NCI-H345 treated with DMSO at 0.1 percent for 48 hours (cell line): ENCODE measurements around the gene ANKRD6.
"Not testable (repeated sequence)": the region's sequence is repeated elsewhere in the genome, so short reads cannot be mapped to it uniquely, and the experiment has no call there.

Source experiments
- DNase-seq: peaks from one replicate; lab custom pipeline; 2025; ENCODE audit not compliant: unreplicated experiment; lab: John Stamatoyannopoulos, UW

ANKRD6 gene

DNA sequence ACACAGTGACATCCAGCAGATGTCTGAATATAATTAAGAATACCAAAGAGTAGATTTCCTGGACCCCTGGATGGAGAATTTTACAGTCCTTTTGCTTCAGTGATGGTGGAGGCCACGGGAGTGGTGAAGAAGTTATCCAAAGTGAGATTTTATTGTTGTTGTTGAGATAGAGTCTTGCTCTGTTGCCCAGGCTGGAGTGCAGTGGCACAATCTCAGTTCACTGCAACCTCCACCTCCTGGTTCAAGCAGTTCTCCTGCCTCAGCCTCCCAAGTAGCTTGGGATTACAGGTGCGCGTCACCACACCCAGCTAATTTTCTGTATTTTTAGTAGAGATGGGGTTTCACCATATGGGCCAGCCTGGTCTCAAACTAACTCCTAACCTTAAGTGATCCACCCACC is 208.6 kb downstream of the ANKRD6 start:
- DNase-seq: not testable (repeated sequence)

DNA sequence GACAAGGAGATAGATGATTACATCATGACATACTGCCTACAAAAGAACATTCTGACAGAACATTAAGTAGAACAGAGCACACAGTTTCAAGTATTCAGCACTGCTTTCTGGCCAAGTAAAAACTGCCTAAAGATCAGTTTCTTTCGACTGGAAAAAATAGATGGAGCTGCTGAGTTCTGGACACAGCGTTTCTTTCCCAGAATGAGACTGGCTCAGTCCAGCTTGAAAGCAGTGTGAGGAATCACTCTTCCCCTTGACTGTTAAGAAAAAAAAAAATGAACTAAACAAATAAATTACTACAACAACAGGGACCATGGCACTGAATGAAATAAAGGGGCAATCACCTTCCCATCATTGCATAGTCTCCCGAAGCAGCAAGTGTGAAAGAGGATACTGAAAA is 210.0 kb downstream of the ANKRD6 start:
- DNase-seq: no peak

DNA sequence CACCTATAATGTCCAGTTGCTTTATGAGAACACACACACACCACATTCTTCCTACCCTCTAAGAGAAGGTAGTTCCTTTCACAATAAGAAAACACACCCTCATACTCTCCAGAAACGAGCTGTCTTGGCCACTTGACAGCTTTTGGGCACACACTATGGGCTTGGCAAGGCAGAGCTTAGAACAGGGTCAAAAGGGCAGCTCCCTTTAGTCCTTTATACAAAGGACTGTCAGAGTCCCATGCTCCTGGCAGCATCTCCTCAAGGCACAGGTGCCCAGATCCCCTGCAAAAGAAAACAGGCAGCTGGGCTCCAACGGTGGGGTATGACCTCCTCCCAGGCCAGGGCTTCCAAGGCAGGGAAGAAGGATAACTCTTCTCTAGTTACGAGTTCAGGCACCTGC is 210.5 kb downstream of the ANKRD6 start:
- DNase-seq: no peak

DNA sequence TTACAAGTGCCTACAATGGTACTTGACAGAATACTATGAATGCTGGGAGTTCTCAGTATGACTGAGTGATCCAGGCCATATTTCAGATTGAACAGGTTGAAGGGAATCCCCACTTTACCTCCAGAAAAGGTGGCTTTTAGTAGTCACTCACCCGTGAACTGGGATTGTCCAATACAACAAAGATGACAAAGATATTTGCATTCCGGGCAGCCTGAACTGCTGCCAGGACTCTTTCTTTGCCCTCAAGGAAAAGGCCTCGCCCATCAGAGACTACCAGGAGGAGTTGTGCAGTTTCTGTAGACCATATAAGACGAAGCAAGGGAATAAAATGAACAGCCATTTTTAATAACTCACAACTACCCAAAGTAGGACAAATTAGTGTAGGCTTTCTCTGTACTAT is 211.9 kb downstream of the ANKRD6 start:
- no peak for DNase-seq

DNA sequence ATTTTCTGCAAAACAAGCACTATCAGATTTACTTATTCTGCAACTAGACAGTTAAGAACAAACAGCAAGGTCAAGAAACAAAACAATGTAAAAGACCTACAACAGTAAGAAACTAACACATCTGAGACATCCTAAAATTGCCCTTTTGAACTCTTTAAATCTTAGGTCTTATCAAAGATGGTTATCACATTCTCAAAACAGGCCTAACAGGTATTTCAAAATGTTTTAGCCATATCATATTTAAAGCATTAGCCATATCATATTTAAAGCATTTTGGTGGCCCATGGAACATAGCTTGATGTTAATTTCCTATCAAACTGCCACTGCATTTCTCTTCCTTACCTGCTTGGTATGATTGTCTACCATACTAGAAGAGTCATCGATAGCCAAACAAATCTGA is 216.7 kb downstream of the ANKRD6 start:
- no peak for DNase-seq

DNA sequence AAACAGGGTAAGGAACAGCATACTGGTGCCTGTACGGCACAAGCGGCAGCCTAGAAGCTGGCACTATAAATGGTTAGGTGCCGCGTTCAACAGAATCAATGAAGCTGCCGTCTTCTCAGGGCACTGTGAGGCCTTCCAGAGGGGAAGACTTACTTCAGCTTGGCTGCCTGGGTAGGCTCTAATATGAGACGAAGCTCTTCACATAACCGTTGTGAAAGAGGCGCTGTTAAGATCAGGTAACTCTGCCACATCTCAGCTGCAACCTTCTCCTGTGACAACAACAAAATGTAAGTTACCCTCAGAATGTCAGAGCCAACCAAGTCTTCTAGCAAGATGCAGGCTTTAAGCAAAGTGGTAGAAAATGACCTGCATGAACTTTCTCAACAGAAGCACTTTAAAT is 217.6 kb downstream of the ANKRD6 start:
- no peak for DNase-seq

DNA sequence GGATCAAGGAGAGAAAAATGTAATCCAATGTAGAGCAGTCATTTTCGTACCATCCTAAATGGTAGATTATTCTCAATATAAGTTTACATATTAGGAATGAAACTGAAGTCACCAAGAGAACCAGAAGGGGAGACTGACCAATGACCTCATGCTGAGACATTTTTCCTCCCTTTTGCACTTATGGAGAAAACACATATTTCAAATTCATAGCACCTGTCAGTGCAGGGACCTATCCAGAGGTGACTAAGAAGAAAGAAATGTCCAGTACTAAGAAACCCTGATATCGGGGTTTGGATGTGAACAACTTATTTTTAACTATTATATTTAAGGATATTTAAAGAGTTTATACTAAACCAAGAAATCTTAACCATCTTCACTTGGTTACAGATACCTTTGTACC is 222.2 kb downstream of the ANKRD6 start:
- DNase-seq: no peak

DNA sequence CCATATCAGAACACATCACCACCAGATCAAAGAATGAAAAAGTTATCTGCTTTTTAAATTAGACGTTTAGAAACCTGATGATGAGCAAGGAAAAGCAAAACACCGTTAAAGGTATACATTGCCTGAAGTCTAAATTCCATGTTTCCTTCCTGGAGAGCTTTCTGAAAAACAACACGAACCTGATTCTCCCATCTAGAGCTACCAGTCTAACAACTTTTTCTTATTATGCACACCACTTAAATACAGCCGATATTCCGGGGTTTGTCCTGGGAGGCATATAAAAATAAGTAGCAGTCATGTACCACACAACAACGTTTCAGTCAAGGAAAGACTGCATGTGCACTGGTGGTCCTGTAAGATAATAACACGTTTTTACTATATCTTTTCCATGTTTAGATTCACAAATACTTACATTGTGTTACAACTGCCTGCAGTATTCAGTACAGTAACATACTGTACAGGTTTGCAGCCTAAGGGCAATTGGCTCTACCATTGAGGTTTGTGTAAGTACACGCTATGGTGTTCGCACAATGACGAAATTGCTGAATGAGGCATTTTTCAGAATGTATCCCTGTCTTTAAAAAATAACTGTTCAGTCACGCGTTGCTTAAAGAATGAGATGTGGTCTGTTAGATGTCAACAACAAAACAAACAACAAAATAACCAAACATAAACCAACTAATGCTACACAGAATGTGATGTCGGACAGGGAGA is 224.7 kb downstream of the ANKRD6 start:
- DNase-seq: no peak

DNA sequence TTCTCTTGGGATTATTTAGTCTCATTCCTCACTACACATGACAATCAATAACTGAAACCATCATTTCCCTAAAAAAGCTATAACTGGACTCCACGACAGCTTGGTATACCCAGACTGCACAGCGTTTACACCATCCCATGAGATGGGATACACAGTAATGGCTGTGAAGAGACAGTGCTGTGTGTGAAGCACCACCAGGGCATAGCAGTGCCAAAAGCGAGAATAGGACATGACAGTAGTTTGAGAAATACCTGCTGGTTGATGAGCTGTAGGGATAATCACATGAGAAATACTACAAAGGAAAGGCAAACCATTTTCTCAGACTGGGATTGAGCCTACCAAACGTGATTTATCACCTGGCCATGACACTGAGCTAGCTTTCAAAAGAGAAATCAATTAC is 228.0 kb downstream of the ANKRD6 start:
- DNase-seq: no peak

DNA sequence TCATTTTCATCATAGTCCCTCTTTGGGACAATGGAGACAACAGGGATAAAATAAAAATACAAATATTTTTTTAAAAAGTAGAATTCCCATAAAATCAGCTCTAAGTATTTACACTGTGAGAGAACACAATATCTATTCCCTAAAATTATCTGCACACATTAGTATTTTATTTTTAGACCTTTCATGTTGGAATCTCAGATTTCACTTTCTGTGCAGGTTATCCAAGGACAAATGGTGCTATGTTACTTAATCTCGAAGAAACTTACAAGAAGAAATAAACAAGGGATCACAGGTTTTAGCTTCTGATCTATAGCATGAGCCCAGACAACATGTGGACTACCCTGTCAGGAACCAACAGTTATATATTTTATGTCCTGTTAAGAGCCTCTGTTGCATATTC is 228.6 kb downstream of the ANKRD6 start:
- DNase-seq: no peak

DNA sequence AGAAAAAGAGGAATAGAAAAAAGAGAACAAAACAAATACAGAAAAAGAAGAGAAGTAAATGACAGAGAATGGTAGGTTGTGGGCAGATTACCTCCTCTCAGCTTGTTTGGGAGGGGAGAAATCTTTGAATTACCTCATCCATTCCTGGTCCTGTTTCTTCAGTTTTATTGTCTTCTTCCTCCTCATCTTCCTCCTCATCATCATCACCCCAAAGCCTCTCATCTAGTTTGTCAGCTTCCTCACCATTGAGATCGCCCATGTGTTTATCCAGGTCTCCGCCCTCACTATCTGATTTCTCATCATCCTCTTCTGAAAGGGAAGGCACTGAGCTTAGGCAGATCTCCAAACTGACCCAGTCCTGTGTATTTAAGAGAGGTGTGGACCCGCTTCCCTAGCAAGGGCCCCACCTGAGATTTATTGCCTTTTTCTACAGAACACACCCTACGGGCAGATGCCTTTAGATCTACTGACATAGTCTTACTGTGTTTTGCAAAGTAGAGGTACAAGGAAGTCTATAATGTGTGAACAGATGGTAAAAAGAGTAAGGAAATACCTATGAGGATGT is 229.8 kb downstream of the ANKRD6 start:
- DNase-seq: no peak

DNA sequence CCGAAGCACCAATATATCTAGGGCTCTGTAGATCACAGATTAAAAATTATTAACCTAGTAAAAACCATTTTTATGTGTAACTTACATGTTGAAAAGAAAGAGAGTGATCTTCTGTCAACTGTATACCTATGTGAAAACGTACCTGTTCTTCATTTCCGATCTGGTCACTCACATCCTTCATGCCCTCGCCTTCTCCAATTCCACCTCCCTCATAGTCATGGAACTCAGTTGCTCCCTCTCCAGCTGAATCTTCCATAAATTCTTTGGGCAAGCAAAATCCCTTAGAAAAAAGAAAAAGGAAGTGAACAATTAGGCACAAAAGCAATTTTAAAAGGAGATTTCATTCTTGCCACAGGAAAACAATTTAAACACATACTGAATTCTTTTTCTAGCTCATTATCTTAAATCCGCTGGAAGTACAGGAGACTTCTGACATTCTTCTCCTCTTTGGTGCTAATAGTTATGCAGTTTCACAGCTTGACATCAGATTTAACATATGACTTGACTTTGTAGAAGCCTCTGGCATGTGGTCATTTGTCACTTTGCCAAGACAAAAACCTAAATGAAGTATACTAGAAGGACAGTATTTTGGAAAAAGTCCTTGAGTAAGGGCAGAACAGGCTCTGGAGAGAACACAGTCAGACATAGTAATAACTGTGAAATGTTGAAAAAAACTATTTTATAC is 235.1 kb downstream of the ANKRD6 start:
- DNase-seq: no peak

DNA sequence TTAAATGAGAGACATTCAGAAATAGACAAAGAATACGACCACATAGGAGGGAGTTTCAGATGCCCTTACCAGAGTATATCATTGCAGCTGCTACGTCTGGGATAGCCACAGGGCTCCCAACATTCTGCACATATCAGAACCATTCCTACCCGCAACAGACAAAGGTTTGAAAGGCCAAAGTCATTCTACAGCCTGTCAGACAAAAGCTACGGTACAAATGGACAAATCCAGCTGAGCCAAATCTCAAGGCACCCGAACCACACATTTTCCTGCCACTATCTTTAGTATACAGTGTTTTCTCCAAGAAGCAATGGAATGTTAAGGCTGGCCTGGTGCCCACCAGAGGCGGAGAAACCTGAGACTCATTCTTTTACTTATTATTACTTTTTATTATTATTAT is 236.1 kb downstream of the ANKRD6 start:
- DNase-seq: no peak

DNA sequence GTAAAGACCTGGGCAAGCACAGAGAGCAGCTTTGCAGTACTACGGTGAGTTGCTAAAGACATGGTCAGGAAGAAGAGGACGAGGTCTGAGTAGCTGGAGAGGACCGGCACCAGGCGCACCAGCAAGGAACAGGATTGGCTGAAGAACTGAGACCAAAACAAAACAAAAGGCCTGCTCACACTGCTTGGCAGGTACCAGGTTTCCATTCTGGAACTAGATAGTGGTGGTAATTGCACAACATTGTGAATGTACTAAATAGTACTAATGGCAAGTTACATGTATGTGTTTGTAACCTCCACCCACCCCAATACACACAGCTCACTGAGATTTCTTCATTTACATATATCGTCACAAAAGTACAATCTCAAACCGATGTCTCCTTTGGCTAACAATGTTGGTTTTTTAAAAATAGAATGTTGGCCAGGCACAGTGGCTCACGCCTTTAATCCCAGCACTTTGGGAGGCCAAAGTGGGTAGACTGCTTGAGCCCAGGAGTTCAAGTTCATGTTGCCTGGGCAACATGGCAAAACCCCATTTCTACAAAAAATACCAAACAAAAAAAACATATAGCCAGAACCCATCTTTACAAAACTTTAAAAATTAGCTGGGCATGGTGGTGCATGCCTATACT is 238.1 kb downstream of the ANKRD6 start:
- DNase-seq: no peak

DNA sequence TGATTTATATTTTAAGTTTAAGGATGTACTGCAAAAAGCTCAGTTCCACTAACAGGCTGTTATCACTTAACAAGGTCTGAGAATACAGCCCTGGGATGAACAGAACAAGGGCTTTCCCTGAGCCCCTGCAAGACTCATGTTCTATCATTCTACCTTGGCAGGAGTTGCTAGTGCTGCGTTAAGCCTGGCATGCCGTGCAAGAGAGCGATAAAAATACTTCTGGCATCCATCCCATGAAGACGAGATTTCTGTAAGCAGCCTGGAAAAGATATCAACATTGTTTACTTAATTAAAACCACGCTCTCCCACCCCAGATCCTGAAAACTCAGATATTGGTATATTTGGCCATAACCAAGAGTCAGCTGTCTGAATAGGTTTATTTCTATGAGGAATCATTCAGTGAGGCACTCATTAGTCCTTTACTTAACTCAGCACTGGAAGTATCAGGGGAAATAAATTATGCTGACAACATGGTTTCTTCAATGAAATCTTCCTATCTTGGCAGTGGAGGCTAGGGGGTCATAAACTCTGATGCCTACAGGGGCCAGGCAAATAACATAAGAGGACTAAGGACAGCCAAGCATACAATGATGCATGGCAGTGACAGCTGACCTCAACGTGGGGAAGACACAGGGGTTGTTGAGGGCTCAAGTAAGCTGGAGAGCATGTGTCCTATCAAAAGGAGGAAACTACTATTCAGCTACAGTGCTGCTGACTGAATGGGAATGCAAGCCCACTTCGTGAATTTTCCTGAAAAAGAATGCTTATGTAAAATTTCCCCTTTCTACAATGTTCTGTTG is 243.2 kb downstream of the ANKRD6 start:
- DNase-seq: no peak

DNA sequence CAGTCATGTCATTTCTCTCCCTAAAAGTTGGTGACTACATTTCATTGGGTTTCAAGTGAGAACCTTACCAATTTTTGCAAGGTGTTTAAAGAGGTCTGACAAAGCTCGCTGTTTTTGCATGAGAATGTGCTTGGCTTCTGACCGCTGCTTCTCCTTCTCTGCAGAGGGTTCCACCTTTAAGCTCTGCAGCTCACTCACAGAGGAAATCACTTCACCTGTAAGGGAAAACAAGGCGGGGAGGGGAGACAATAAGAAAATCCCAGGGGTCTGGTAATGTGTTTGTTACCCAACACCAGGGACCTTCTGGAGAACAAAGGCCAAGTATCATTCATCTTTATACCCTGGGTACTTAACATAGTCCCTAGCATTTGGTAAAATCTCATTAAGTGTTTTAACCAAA is 245.6 kb downstream of the ANKRD6 start:
- no peak for DNase-seq

DNA sequence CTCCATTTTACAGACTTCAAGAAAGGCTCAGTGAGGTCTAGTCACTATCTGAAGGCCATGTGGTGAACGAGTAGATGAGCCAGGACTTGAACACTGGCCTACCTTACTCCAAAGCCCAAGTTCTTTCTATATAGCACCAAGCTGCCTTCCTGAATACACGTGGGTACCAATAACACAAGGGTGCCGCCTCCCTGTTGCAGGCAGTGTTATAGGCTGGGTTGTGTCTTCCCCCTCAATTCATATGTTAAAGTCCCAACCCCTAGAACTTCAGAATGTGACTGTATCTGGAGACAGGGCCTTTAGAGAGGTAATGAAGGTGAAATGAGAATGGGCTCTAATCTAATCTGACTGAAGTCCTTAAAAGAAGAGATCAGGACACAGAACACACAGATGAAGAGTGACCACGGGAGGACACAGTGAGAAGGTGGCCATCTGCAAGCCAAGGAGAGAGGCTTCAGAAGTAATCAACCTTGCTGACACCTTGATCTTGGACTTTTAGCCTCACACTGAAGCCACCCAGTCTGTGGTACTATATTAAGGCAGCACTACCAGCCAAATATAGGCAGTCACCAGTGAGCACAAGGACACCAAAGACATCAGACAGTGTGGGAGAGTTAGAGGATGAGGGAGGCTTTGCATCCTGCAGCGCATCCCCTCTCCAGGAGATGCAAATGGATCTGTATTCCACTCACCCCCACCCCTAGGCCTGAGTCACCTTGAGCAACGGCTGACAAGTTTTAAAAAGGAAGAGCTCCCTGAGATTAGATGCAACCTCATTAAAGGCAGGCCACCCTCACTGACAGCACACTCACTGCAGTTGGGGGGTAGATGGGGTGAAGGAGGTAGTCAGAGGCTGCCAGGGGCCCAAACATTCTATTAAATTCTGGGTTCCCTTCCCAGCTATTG is 246.5 kb downstream of the ANKRD6 start:
- DNase-seq: no peak

DNA sequence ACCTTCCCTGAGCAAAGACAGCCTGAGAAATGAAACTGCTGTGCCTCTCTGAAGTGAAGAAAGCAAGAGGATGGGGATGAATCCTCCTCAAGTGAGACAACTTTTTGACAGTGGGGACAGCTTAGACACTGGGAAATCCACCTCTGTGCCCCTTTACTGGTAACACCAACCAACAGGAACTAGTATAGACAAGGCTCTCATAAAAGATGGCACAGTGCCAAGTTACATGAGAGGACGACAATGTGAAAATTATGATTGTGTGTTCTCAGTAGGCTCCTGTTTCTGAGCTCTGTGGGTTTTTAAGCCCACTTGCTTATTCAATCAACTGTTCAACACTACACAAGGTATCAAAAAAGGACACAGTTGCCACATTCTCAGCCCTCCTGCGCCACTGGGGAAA is 247.2 kb downstream of the ANKRD6 start:
- no peak for DNase-seq

DNA sequence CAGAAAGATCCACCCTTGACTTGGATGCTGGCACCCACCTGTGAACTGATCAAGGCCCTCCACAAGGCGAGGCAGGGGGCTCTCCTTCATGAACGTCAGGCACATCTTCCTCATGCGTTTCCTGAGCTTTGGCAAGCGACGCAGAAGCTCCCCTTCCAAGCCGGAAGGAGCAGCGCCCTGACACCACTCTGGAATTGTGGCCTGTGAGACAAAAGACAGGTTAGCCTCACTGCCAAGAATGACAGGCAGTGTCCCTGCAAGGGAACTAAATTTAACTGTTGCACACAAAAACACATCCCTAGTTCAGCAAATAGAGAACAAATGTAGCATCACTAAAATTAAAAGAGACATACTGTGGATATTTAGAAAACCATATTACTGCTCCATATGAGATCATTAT is 247.6 kb downstream of the ANKRD6 start:
- no peak for DNase-seq

DNA sequence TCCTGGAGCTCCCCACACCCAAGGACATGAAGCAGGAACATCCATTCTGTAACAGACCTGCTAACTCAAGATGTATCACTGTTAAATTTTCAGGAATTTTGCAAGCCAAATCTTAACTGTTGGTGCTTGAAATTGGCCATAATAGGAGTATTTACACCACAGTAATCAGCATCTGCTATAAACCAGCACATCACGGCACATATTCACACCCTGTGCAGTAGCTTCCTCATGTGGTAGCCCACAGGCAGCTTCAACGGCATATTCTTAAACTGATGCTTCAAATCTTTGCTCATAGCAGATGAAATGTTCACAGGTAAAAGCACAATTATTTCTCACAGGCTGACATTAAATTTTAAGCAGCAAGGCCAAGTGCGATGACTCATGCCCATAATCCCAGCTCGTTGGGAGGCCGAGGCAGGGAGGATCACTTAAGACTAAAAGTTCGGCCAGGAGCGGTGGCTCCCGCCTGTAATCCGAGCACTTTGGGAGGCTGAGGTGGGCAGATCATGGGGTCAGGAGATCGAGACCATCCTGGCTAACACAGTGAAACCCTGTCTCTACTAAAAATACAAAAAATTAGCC is 249.1 kb downstream of the ANKRD6 start:
- no peak for DNase-seq
